GM10266 (cell line): Measurements from ENCODE around the gene CTNNA3.

ENCODE experiments used
- DNase-seq: peaks from one replicate; pipeline ENCODE4 v3.0.0; 2012; ENCODE audit errors: extremely low spot score
- TF ChIP-seq, protein P1 (sequence below): IDR thresholded peaks from 2 replicates; pipeline ENCODE4 v1.5.1; 2012; ENCODE audit warnings: mild to moderate bottlenecking, low read depth; ENCODE audit not compliant: control insufficient read depth, insufficient read depth; ENCODE audit errors: missing control alignments

Gene CTNNA3

DNA sequence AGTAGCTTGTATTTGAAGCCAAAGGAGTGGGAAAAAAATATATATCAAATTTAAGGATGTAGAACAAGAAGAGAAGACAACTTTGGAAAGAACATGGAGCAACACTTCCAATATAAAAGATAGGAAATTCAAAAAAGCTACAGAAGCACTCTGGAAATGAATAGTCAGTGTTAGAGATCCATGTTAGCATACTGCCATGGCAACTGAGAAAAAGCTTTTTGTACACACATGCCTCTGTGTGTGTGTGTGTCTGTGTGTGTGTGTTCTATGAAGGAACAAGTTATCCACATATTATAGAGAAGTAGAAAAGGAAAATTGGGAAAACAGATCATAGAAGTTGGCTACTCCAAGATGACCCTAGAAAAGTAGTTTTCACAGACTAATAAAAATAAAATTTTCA, 673.9 kb downstream of the CTNNA3 start:
- TF ChIP-seq, protein P1, sequence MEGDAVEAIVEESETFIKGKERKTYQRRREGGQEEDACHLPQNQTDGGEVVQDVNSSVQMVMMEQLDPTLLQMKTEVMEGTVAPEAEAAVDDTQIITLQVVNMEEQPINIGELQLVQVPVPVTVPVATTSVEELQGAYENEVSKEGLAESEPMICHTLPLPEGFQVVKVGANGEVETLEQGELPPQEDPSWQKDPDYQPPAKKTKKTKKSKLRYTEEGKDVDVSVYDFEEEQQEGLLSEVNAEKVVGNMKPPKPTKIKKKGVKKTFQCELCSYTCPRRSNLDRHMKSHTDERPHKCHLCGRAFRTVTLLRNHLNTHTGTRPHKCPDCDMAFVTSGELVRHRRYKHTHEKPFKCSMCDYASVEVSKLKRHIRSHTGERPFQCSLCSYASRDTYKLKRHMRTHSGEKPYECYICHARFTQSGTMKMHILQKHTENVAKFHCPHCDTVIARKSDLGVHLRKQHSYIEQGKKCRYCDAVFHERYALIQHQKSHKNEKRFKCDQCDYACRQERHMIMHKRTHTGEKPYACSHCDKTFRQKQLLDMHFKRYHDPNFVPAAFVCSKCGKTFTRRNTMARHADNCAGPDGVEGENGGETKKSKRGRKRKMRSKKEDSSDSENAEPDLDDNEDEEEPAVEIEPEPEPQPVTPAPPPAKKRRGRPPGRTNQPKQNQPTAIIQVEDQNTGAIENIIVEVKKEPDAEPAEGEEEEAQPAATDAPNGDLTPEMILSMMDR, result no peak
- DNase-seq, result no peak

DNA sequence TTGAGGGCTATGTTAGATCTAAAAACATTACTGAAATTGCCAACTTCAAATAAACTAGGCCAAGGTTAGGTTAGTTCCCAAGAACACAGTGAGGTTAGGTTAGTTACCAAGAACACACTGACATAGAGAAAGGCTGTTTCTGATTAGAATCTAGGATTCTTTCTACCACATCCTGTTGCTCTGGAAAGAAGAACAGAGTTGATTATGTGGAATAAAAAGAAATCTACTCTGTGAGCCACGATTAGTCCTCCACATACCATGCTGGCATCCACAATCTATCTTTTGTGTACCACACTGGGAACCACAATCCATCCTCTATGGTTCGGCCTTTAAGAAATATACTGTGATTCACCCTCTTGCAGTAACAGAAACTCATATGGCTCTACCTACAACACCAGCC, 678.8 kb downstream of the CTNNA3 start:
- DNase-seq, result no peak

DNA sequence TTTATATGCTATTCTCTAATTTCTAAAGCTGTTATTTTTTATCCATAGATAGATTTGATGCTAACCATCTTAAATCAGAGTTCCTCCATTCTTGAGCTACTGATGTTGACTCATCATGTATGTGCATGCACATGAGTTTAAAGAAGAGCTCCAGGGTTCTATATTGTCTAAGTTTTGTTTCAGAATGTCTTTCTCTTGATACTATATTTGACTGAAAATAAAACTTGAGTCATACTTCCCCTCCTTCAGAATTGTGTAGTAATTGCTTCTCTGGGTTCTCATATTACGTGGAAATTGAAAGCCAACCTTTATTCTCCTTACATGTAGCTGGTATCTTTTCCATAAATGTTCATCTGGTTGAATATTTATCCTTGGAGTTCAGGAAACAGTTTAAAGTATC, 680.8 kb downstream of the CTNNA3 start:
- no peak for DNase-seq
- TF ChIP-seq, protein P1, result no peak

More for the DNA sequence above, 678.8 kb downstream of the CTNNA3 start:
- TF ChIP-seq, protein P1, result no peak

DNA sequence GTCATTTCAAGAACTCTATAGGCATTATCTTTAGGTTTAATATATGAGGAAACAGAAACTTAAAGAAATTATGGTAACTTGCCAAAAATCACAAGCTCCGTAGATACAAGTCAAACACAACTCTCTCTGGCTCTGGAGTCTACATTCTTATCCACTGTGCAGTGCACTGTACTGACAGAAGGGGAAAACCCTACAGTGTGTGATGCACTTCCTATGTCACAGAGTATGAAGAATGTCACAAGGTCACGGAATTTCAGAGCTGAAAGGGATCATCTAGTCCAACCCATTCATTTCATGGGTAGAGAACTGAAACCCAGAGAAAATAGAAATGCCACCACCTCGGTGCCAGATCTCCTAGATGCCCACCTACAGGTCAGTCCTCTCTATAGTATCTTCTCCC, 684.0 kb downstream of the CTNNA3 start:
- no peak for DNase-seq
- TF ChIP-seq, protein P1, result no peak

DNA sequence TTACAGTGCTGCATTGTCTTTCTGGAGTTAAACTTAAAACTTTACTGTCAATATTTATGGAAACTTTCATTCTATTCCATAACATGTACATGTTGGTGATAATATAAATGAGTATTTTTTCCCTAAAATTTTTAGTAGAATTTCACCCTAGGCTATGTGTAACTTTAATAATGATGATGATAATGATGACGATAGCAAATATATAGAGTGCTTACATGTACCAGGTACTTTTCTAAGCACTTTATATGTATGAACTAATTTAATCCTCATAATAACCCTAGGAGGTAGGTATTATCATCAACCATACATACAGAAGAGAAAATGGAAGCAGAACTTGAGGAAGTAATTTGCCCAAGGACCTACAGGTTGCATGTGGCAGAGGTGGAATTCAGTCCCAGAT, 684.5 kb downstream of the CTNNA3 start:
- no peak for DNase-seq
- TF ChIP-seq, protein P1, result no peak

DNA sequence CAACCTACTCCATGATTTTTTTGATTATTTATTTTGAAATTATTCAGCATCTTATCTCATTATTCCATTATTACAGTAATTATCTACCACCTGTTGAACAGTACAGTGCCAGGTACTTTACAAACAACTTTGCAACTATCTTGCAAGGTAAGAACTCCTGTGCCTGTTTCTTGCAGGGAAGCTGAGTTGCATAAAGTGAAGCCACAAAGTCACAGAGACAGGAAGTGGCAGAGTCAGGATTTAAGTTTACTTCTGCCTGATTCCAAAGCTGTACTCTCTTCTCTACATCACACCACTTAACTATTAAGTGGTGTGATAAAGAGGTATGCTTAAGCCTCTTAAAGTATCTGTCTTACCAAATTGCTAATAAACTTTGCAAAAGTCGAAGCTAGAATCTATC, 690.0 kb downstream of the CTNNA3 start:
- no peak for DNase-seq
- TF ChIP-seq, protein P1, result no peak

DNA sequence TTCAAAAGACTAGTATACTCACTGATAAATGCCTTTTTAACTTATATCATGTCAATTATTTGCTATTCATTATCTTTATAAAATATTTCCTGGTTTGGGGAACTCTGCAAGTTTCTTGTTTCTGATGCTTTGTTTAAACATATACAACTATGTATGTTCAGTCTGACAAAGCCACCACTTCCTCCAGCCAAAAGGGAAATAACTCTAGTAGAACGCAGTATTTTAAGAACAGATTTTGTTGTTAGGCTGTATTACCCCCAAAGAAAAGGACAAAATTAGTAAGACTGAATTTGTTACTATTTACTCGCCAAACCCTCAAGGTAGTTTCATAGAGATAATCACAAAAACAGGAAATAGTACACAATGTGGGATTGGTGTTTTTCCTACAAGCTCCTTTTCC, 691.3 kb downstream of the CTNNA3 start:
- no peak for DNase-seq
- TF ChIP-seq, protein P1, result no peak
